B cell (primary cell): ENCODE results near the gene CEP120. TPM values are rescaled to one million over a fixed set of nuclear protein-coding genes. Genes with fewer than 3 reads are reported as not detected.

Experiments used
- ATAC-seq: fragments of 200-7000 bp; cut with Tn5 transposase; one replicate; pipeline ENCODE4 v1.10.0; 2021; ENCODE audit warnings: low read depth, mild to moderate bottlenecking, moderate number of reproducible peaks, moderate library complexity
- CTCF ChIA-PET: fragments of 350-600 bp; sonication (Branson Sonifier 250); formaldehyde crosslinking; loops from one replicate; lab custom pipeline; 2021; ENCODE audit warnings: antibody characterized with exemption, inconsistent platforms; lab: Charles Lee
- POLR2A ChIA-PET: fragments of 350-600 bp; sonication (Branson Sonifier 250); formaldehyde crosslinking; loops from one replicate; lab custom pipeline; 2021; ENCODE audit warnings: antibody characterized with exemption; lab: Charles Lee
- DNase-seq: peaks from one replicate; pipeline ENCODE4 v3.0.0; 2013
- H2AFZ ChIP-seq: 2 replicates; pipeline ENCODE4 v1.6.1; 2012; ENCODE audit warnings: mild to moderate bottlenecking, low read depth, low read length; ENCODE audit not compliant: insufficient read depth, poor library complexity, severe bottlenecking
- H3K27ac ChIP-seq, 2 donors: 1 replicate in 1 of 2; 2 replicates in 1 of 2; pipeline ENCODE4 v1.5.1; 2012 to 2013; ENCODE audit warnings: low read length in 2 of 2, mild to moderate bottlenecking in 2 of 2, moderate library complexity in 1 of 2
- H3K27me3 ChIP-seq, 4 experiments: fragments of 200-600 bp in 1 of 4; sonication (generic) in 1 of 4; replicated peaks in 1 of 4; 1 replicate in 2 of 4; 2 replicates in 2 of 4; pipeline versions ENCODE4 v1.6.1 to v1.7.0; 2013 to 2016; ENCODE audit warnings: low read length in 3 of 4, mild to moderate bottlenecking in 2 of 4, mixed read lengths in 1 of 4, moderate library complexity in 1 of 4; ENCODE audit not compliant: insufficient read depth in 4 of 4, control insufficient read depth in 3 of 4; ENCODE audit errors: control extremely low read depth in 1 of 4
- H3K36me3 ChIP-seq, 2 experiments: replicated peaks in 1 of 2; 1 replicate in 1 of 2; 2 replicates in 1 of 2; pipeline versions ENCODE4 v1.6.1 to v1.7.1; 2013; ENCODE audit warnings: low read length in 1 of 2; ENCODE audit not compliant: insufficient read depth in 2 of 2, control insufficient read depth in 1 of 2; ENCODE audit errors: control extremely low read depth in 1 of 2, extremely low read depth in 1 of 2
- H3K4me1 ChIP-seq, 2 donors: fragments of 200-600 bp in 1 of 2; sonication (generic) in 1 of 2; 1 replicate in 1 of 2; 2 replicates in 1 of 2; pipeline versions ENCODE4 v1.5.1 to v1.6.1; 2013 to 2017; ENCODE audit warnings: low read length in 2 of 2; ENCODE audit not compliant: control insufficient read depth in 2 of 2, insufficient read depth in 2 of 2
- H3K4me2 ChIP-seq: replicated peaks from 2 replicates; pipeline ENCODE3; 2012; ENCODE audit warnings: mild to moderate bottlenecking, low read depth, low read length; ENCODE audit not compliant: poor library complexity, severe bottlenecking
- H3K4me3 ChIP-seq, 5 experiments: fragments of 200-600 bp in 1 of 5; sonication (generic) in 1 of 5; 1 replicate in 3 of 5; 2 replicates in 2 of 5; pipeline versions ENCODE4 v1.5.1 to v1.7.0; 2011 to 2016; ENCODE audit warnings: low read length in 4 of 5, mild to moderate bottlenecking in 4 of 5, low read depth in 2 of 5, control low read depth in 1 of 5, moderate library complexity in 1 of 5; ENCODE audit not compliant: insufficient read depth in 1 of 5; ENCODE audit errors: control extremely low read depth in 1 of 5, extremely low read depth in 1 of 5
- H3K79me2 ChIP-seq: fragments of 200-600 bp; sonication (generic); one replicate; pipeline ENCODE4 v1.6.0; 2016; ENCODE audit warnings: low read length; ENCODE audit not compliant: control insufficient read depth, insufficient read depth
- H3K9ac ChIP-seq: fragments of 200-600 bp; sonication (generic); 2 replicates; pipeline ENCODE4 v1.6.1; 2017; ENCODE audit warnings: mild to moderate bottlenecking, low read length, moderate library complexity
- H3K9me3 ChIP-seq, 3 donors: one replicate each; pipeline versions ENCODE4 v1.6.1 to v1.7.1; 2013; ENCODE audit warnings: low read length in 2 of 3; ENCODE audit not compliant: control insufficient read depth in 2 of 3, insufficient read depth in 1 of 3; ENCODE audit errors: control extremely low read depth in 1 of 3
- H4K20me1 ChIP-seq: 2 replicates; pipeline ENCODE4 v1.6.0; 2012; ENCODE audit warnings: mild to moderate bottlenecking, low read length; ENCODE audit not compliant: insufficient read depth, control insufficient read depth, poor library complexity, severe bottlenecking
- H3K27ac Mint-ChIP-seq: one replicate; pipeline ENCODE4 v1.8.0; 2021; ENCODE audit warnings: mixed read lengths
- H3K27me3 Mint-ChIP-seq: one replicate; pipeline ENCODE4 v1.8.0; 2021; ENCODE audit warnings: mixed read lengths
- H3K4me1 Mint-ChIP-seq: one replicate; pipeline ENCODE4 v1.8.0; 2021; ENCODE audit warnings: mixed read lengths
- H3K4me3 Mint-ChIP-seq: one replicate; pipeline ENCODE4 v1.8.0; 2021; ENCODE audit warnings: mixed read lengths
- H3K9me3 Mint-ChIP-seq: one replicate; pipeline ENCODE4 v1.8.0; 2022; ENCODE audit warnings: mixed read lengths; ENCODE audit not compliant: insufficient read depth
- CTCF ChIP-seq: fragments of 200-600 bp; IDR thresholded peaks from one replicate; pipeline ENCODE4 v1.8.0; 2022; ENCODE audit warnings: antibody characterized with exemption, mild to moderate bottlenecking
- EZH2 ChIP-seq: IDR thresholded peaks from 2 replicates; pipeline ENCODE4 v1.6.1; 2012; ENCODE audit warnings: borderline replicate concordance, low read depth, mild to moderate bottlenecking, moderate library complexity, low read length; ENCODE audit not compliant: insufficient read depth, poor library complexity, severe bottlenecking
- WGBS: methylation state at CpG from one replicate; pipeline ENCODE4 v1.1.5; 2013; ENCODE audit warnings: missing lambda C conversion rate; ENCODE audit not compliant: insufficient coverage; 5-methylcytosine and 5-hydroxymethylcytosine counted together
- intact Hi-C: fragments of 100-400 bp; cut with micrococcal nuclease; formaldehyde crosslinking; loops from one replicate; pipeline ENCODE4 v1.10.0; 2022
- polyA plus RNA-seq: library from polyadenylated mRNA; depleted of rRNA; stranded (reverse); fragments of >200 nt; gene quantifications from 2 replicates; pipeline ENCODE4 v1.2.3, GENCODE V29; 2012
- total RNA-seq, 2 donors: library from RNA; stranded (reverse); fragments of 120-200 nt in 1 of 2; gene quantifications; 1 replicate in 1 of 2; 2 replicates in 1 of 2; pipeline versions ENCODE4 v1.2.3 to v1.2.4, GENCODE V29; 2013 to 2022

Gene CEP120
- total and polyA plus RNA-seq, 2 donors (not counting 1 experiment from before 2014, with no cell fraction given): 15.7 to 89.7 TPM

- H3K9me3 ChIP-seq: no peaks in the 10 kb centered on the region
- no peak overlapping the region for H3K4me3 Mint-ChIP-seq
- H2AFZ ChIP-seq: no peak overlapping the region
- H3K79me2 ChIP-seq: no peaks in the 10 kb centered on the region
- no peak overlapping the region for H3K9ac ChIP-seq
- TF ChIP-seq CTCF (no peak), EZH2 (no peak)
- no peaks in the 10 kb centered on the region for H3K4me1 ChIP-seq
- ChIA-PET POLR2A (interaction anchor here (0.6 kb wide), 1 partner anchor 88 kb away, joined by 9 read pairs; no protein-coding TSS in a partner anchor), CTCF (interaction anchor here (1.2 kb wide), 2 partner anchors 150 to 156 kb away, joined by 3 to 5 read pairs; no protein-coding TSS in a partner anchor)
- DNase-seq (no peak), ATAC-seq (no peak)
- H3K4me1 Mint-ChIP-seq: peaks cover 10% of the 10 kb centered on the region
- no peak overlapping the region for H3K4me2 ChIP-seq
- intact Hi-C loops: no loop called here
- H3K4me3 ChIP-seq: no peak overlapping the region
- no peak overlapping the region for H3K27ac ChIP-seq
- H3K27me3 Mint-ChIP-seq: no peaks in the 10 kb centered on the region
- no peaks in the 10 kb centered on the region for H3K27me3 ChIP-seq
- no peaks in the 10 kb centered on the region for H4K20me1 ChIP-seq
- 60% methylated on average over 1 of the region's 3 CpGs for WGBS
- H3K27ac Mint-ChIP-seq: no peak overlapping the region
- no peaks in the 10 kb centered on the region for H3K36me3 ChIP-seq
- H3K9me3 Mint-ChIP-seq: no peaks in the 10 kb centered on the region
Measured at GRCh38 chr5:123455095-123455494, 31.9 kb upstream of the CEP120 start.

GRCh38 chr5:123454259-123454911, 31.2 kb upstream of the CEP120 start:
- DNase-seq: no peak
- no peak overlapping the region for H3K9ac ChIP-seq
- ATAC-seq: no peak
- TF ChIP-seq CTCF: no peak
- no peak for TF ChIP-seq EZH2
- no peaks in the 10 kb centered on the region for H3K9me3 ChIP-seq
- no peaks in the 10 kb centered on the region for H3K79me2 ChIP-seq
- no peaks in the 10 kb centered on the region for H3K27me3 ChIP-seq
- no peaks in the 10 kb centered on the region for H3K4me1 ChIP-seq
- Mint-ChIP-seq H3K9me3 (no peaks in the 10 kb centered on the region), H3K4me1 (peaks cover 10% of the 10 kb centered on the region), H3K4me3 (no peak overlapping the region), H3K27ac (no peak overlapping the region), H3K27me3 (no peaks in the 10 kb centered on the region)
- POLR2A ChIA-PET: no interaction called here
- no peak overlapping the region for H2AFZ ChIP-seq
- intact Hi-C loops: no loop called here
- H3K36me3 ChIP-seq: no peaks in the 10 kb centered on the region
- no peak overlapping the region for H3K4me3 ChIP-seq
- CTCF ChIA-PET: interaction anchor here (1.2 kb wide), 1 partner anchor 151 kb away, joined by 3 read pairs; no protein-coding TSS in a partner anchor
- no peak overlapping the region for H3K27ac ChIP-seq
- WGBS: no CpG with 5 or more reads among the region's 1 CpG
- H3K4me2 ChIP-seq: no peak overlapping the region
- H4K20me1 ChIP-seq: no peaks in the 10 kb centered on the region
